Smooth muscle cell (in vitro differentiated cells): ENCODE results near the gene ADGRD1. TPM values are rescaled to one million over a fixed set of nuclear protein-coding genes. Genes with fewer than 3 reads are reported as not detected.

Source experiments
- DNase-seq: peaks from one replicate; lab custom pipeline; 2025; ENCODE audit not compliant: unreplicated experiment; lab: John Stamatoyannopoulos, UW
- H2AFZ ChIP-seq: fragments of 200-600 bp; sonication (generic); 2 replicates; pipeline ENCODE4 v1.6.0; 2016; ENCODE audit warnings: antibody characterized with exemption, low read depth, mild to moderate bottlenecking
- H3F3A ChIP-seq: fragments of 200-600 bp; sonication (generic); 2 replicates; pipeline ENCODE4 v1.6.0; 2017; ENCODE audit warnings: antibody characterized with exemption, low read depth
- H3K27ac ChIP-seq: fragments of 200-600 bp; sonication (generic); 2 replicates; pipeline ENCODE4 v1.5.1; 2016; ENCODE audit warnings: low read depth, mild to moderate bottlenecking
- H3K27me3 ChIP-seq: fragments of 200-600 bp; sonication (generic); 2 replicates; pipeline ENCODE4 v1.6.1; 2016; ENCODE audit warnings: low read depth, mild to moderate bottlenecking
- H3K36me3 ChIP-seq: fragments of 200-600 bp; sonication (generic); 2 replicates; pipeline ENCODE4 v1.5.1; 2016; ENCODE audit warnings: low read depth
- H3K4me1 ChIP-seq: fragments of 200-600 bp; sonication (generic); 2 replicates; pipeline ENCODE4 v1.5.1; 2016; ENCODE audit warnings: low read depth
- H3K4me2 ChIP-seq: fragments of 200-600 bp; sonication (generic); 2 replicates; pipeline ENCODE4 v1.6.0; 2016; ENCODE audit warnings: mild to moderate bottlenecking
- H3K4me3 ChIP-seq: fragments of 200-600 bp; sonication (generic); 2 replicates; pipeline ENCODE4 v1.5.1; 2016; ENCODE audit warnings: mild to moderate bottlenecking
- H3K79me2 ChIP-seq: fragments of 200-600 bp; sonication (generic); 2 replicates; pipeline ENCODE4 v1.6.0; 2016; ENCODE audit warnings: low read depth, mild to moderate bottlenecking
- H3K9ac ChIP-seq: fragments of 200-600 bp; sonication (generic); 2 replicates; pipeline ENCODE4 v1.6.0; 2016; ENCODE audit warnings: low read depth
- H3K9me3 ChIP-seq: fragments of 200-600 bp; sonication (generic); replicated peaks from 2 replicates; pipeline ENCODE4 v1.5.1; 2016; ENCODE audit warnings: low read depth
- H4K20me1 ChIP-seq: fragments of 200-600 bp; sonication (generic); 2 replicates; pipeline ENCODE4 v1.6.0; 2016; ENCODE audit warnings: low read depth
- CTCF ChIP-seq: fragments of 200-600 bp; sonication (generic); IDR thresholded peaks from 2 replicates; pipeline ENCODE4 v1.5.1; 2017; ENCODE audit warnings: borderline replicate concordance, mild to moderate bottlenecking, antibody characterized with exemption; ENCODE audit not compliant: insufficient read depth, poor library complexity, severe bottlenecking
- WGBS: methylation state at CpG from one replicate; pipeline ENCODE4 v1.1.7; 2016; ENCODE audit warnings: low lambda C conversion rate; 5-methylcytosine and 5-hydroxymethylcytosine counted together
- polyA plus RNA-seq: library from polyadenylated mRNA; unstranded; fragments of >200 nt; fragmentation: Nextera tagmentation; extraction: Ambion mirVana; gene quantifications from 2 replicates; pipeline ENCODE4 v1.2.1, GENCODE V29; 2016
- total RNA-seq: library from RNA; depleted of rRNA; stranded (reverse); fragments of >200 nt; gene quantifications from 2 replicates; pipeline ENCODE4 v1.2.3, GENCODE V29; 2014

The ADGRD1 gene
- total and polyA plus RNA-seq, 2 experiments from 2014 or later, result 0.14 TPM; not detected in 1

GRCh38 chr12:131140697-131141096 lies 187.0 kb downstream of the ADGRD1 start:
- TF ChIP-seq CTCF, result no peak
- H3F3A ChIP-seq, result no peaks in the 10 kb centered on the region
- no peak overlapping the region for H3K27ac ChIP-seq
- H3K4me3 ChIP-seq, result no peak overlapping the region
- H2AFZ ChIP-seq, result no peak overlapping the region
- no peak overlapping the region for H3K4me2 ChIP-seq
- no peaks in the 10 kb centered on the region for H3K79me2 ChIP-seq
- peaks cover 5% of the 10 kb centered on the region for H3K4me1 ChIP-seq
- 96% methylated on average over 10 of the region's 10 CpGs for WGBS
- H3K36me3 ChIP-seq, result no peaks in the 10 kb centered on the region
- no peaks in the 10 kb centered on the region for H3K9me3 ChIP-seq
- H4K20me1 ChIP-seq, result no peaks in the 10 kb centered on the region
- no peak for DNase-seq
- no peak overlapping the region for H3K9ac ChIP-seq
- H3K27me3 ChIP-seq, result no peaks in the 10 kb centered on the region

GRCh38 chr12:131141514-131141913 lies 187.8 kb downstream of the ADGRD1 start:
- Histone ChIP-seq H2AFZ (no peak overlapping the region), H3K4me2 (no peak overlapping the region), H3K27ac (no peak overlapping the region), H3K9ac (no peak overlapping the region), H3K4me3 (no peak overlapping the region), H3K9me3 (no peaks in the 10 kb centered on the region), H4K20me1 (no peaks in the 10 kb centered on the region), H3K27me3 (no peaks in the 10 kb centered on the region), H3K36me3 (no peaks in the 10 kb centered on the region), H3K4me1 (peaks cover 5% of the 10 kb centered on the region), H3F3A (no peaks in the 10 kb centered on the region), H3K79me2 (no peaks in the 10 kb centered on the region)
- no peak for TF ChIP-seq CTCF
- 81% methylated on average over 8 of the region's 8 CpGs for WGBS
- no peak for DNase-seq

- Histone ChIP-seq H3F3A (no peaks in the 10 kb centered on the region), H3K9ac (no peak overlapping the region), H3K4me1 (peaks cover 5% of the 10 kb centered on the region), H3K36me3 (no peaks in the 10 kb centered on the region), H3K27me3 (no peaks in the 10 kb centered on the region), H3K4me3 (no peak overlapping the region), H3K27ac (no peak overlapping the region), H3K4me2 (peak overlapping the region; percentile 45), H4K20me1 (no peaks in the 10 kb centered on the region), H3K9me3 (no peaks in the 10 kb centered on the region), H2AFZ (no peak overlapping the region), H3K79me2 (no peaks in the 10 kb centered on the region)
- 66% methylated on average over 19 of the region's 19 CpGs for WGBS
- DNase-seq, result no peak
- no peak for TF ChIP-seq CTCF
Measured at GRCh38 chr12:131142891-131143657, 189.4 kb downstream of the ADGRD1 start.

- Histone ChIP-seq H3K27ac (no peak overlapping the region), H3K79me2 (no peaks in the 10 kb centered on the region), H3K27me3 (no peaks in the 10 kb centered on the region), H3K9me3 (no peaks in the 10 kb centered on the region), H3K9ac (no peak overlapping the region), H3K4me2 (no peak overlapping the region), H3K4me3 (no peak overlapping the region), H2AFZ (no peak overlapping the region), H4K20me1 (no peaks in the 10 kb centered on the region), H3K4me1 (peaks cover 5% of the 10 kb centered on the region), H3F3A (no peaks in the 10 kb centered on the region), H3K36me3 (no peaks in the 10 kb centered on the region)
- WGBS, result 67% methylated on average over 5 of the region's 5 CpGs
- DNase-seq, result no peak
- no peak for TF ChIP-seq CTCF
Measured at GRCh38 chr12:131146173-131146675, 192.5 kb downstream of the ADGRD1 start.
